Activated B cell treated with CpG ODN at 0.5 μM for 24 hours (primary cell): ENCODE results near the gene COPZ1. TPM values are rescaled to one million over a fixed set of nuclear protein-coding genes. Genes with fewer than 3 reads are reported as not detected.
"Not testable (repeated sequence)": the region's sequence is repeated elsewhere in the genome, so short reads cannot be mapped to it uniquely, and the experiment has no call there.

Experiments used
- ATAC-seq: fragments of 200-7000 bp; cut with Tn5 transposase; one replicate; pipeline ENCODE4 v1.10.0; 2021; ENCODE audit warnings: low read depth, mild to moderate bottlenecking, moderate library complexity
- CTCF ChIA-PET: fragments of 350-600 bp; sonication (Branson Sonifier 250); formaldehyde crosslinking; loops from one replicate; lab custom pipeline; 2021; ENCODE audit warnings: antibody characterized with exemption; lab: Charles Lee
- POLR2A ChIA-PET: fragments of 350-600 bp; sonication (Branson Sonifier 250); formaldehyde crosslinking; loops from one replicate; lab custom pipeline; 2021; ENCODE audit warnings: antibody characterized with exemption; lab: Charles Lee
- DNase-seq: peaks from one replicate; pipeline ENCODE4 v3.0.0; 2022
- H3K27ac Mint-ChIP-seq: one replicate; pipeline ENCODE4 v1.8.0; 2020; ENCODE audit warnings: mixed read lengths
- H3K27me3 Mint-ChIP-seq: one replicate; pipeline ENCODE4 v1.8.0; 2021; ENCODE audit warnings: mixed read lengths
- H3K36me3 Mint-ChIP-seq: one replicate; pipeline ENCODE4 v1.8.0; 2021; ENCODE audit warnings: low read depth, mixed read lengths
- H3K4me1 Mint-ChIP-seq: one replicate; pipeline ENCODE4 v1.8.0; 2021; ENCODE audit warnings: mixed read lengths
- H3K4me3 Mint-ChIP-seq: one replicate; pipeline ENCODE4 v1.8.0; 2020; ENCODE audit warnings: mild to moderate bottlenecking, mixed read lengths
- H3K9me3 Mint-ChIP-seq: one replicate; pipeline ENCODE4 v1.8.0; 2020; ENCODE audit warnings: mixed read lengths
- CTCF ChIP-seq: fragments of 200-600 bp; IDR thresholded peaks from one replicate; pipeline ENCODE4 v1.8.0; 2022; ENCODE audit warnings: antibody characterized with exemption, mild to moderate bottlenecking
- intact Hi-C: fragments of 100-400 bp; cut with micrococcal nuclease; formaldehyde crosslinking; loops from one replicate; pipeline ENCODE4 v1.15.1; 2024
- total RNA-seq: library from RNA; stranded (reverse); gene quantifications from 2 replicates; pipeline ENCODE4 v1.2.3, GENCODE V29; 2022

Gene COPZ1
- total RNA-seq, 1 donor from 2014 or later: 120 TPM

- TF ChIP-seq CTCF: no peak
- H3K9me3 Mint-ChIP-seq: no peaks in the 10 kb centered on the region
- DNase-seq (no peak), ATAC-seq (no peak)
- H3K4me3 Mint-ChIP-seq: no peak overlapping the region
- ChIA-PET POLR2A (interaction anchor here (1.1 kb wide), 2 partner anchors 18 to 28 kb away, joined by 4 read pairs; partner anchors contain the start of gene CBX5), CTCF (interaction anchor here (0.9 to 1.9 kb wide), 5 partner anchors 9 to 92 kb away, joined by 3 to 7 read pairs (median 3); no protein-coding TSS in a partner anchor)
- peaks cover 15% of the 10 kb centered on the region for H3K27me3 Mint-ChIP-seq
- intact Hi-C loops: no loop called here
- H3K36me3 Mint-ChIP-seq: no peaks in the 10 kb centered on the region
- H3K4me1 Mint-ChIP-seq: peaks cover 19% of the 10 kb centered on the region
- no peak overlapping the region for H3K27ac Mint-ChIP-seq
Measured at GRCh38 chr12:54306925-54307741, 17.8 kb upstream of the COPZ1 start.

GRCh38 chr12:54311051-54311450 lies 13.9 kb upstream of the COPZ1 start:
- ChIA-PET CTCF (no interaction called here), POLR2A (interaction anchor here (0.6 to 0.7 kb wide), 2 partner anchors 8 to 28 kb away, joined by 4 to 10 read pairs; no protein-coding TSS in a partner anchor)
- Mint-ChIP-seq H3K9me3 (no peaks in the 10 kb centered on the region), H3K4me3 (no peak overlapping the region), H3K27me3 (peaks cover 3% of the 10 kb centered on the region), H3K36me3 (no peaks in the 10 kb centered on the region), H3K27ac (no peak overlapping the region), H3K4me1 (no peaks in the 10 kb centered on the region)
- no peak for TF ChIP-seq CTCF
- ATAC-seq: no peak
- intact Hi-C loops: no loop called here
- DNase-seq: no peak

- H3K27me3 Mint-ChIP-seq, H3K27ac Mint-ChIP-seq, H3K4me1 Mint-ChIP-seq, CTCF ChIA-PET, ATAC-seq, H3K36me3 Mint-ChIP-seq, H3K4me3 Mint-ChIP-seq, intact Hi-C loops, H3K9me3 Mint-ChIP-seq, DNase-seq: not testable (repeated sequence)
- POLR2A ChIA-PET: interaction anchor here (0.7 to 1.4 kb wide), 2 partner anchors 12 to 24 kb away, joined by 3 to 5 read pairs; partner anchors contain the start of gene COPZ1
Measured at GRCh38 chr12:54312309-54312708, 12.6 kb upstream of the COPZ1 start.

GRCh38 chr12:54321363-54321762 lies 3.6 kb upstream of the COPZ1 start:
- DNase-seq: no peak
- CTCF ChIA-PET: interaction anchor here (0.9 to 1.0 kb wide), 2 partner anchors 27 to 40 kb away, joined by 3 to 4 read pairs; no protein-coding TSS in a partner anchor
- POLR2A ChIA-PET: interaction anchor here (0.6 to 1.9 kb wide), 3 partner anchors 41 to 53 kb away, joined by 3 to 7 read pairs (median 4); partner anchors contain the start of genes CBX5 and HNRNPA1
- no peak overlapping the region for H3K4me3 Mint-ChIP-seq
- H3K4me1 Mint-ChIP-seq: peaks cover 17% of the 10 kb centered on the region
- ATAC-seq: no peak
- peaks cover 7% of the 10 kb centered on the region for H3K36me3 Mint-ChIP-seq
- no peak overlapping the region for H3K27ac Mint-ChIP-seq
- no peak for TF ChIP-seq CTCF
- intact Hi-C loops: no loop called here
- no peaks in the 10 kb centered on the region for H3K9me3 Mint-ChIP-seq
- no peaks in the 10 kb centered on the region for H3K27me3 Mint-ChIP-seq

GRCh38 chr12:54325442-54326109 lies 645 bp downstream of the COPZ1 start:
- ChIA-PET CTCF (interaction anchor here (0.6 to 2.4 kb wide), 20 partner anchors 9 to 114 kb away, joined by 3 to 24 read pairs (median 4); partner anchors contain the start of genes CBX5 and HNRNPA1), POLR2A (interaction anchor here (0.6 to 3.4 kb wide), 18 partner anchors 10 to 1656 kb away, joined by 3 to 50 read pairs (median 7); partner anchors contain the start of genes CBX5 and HNRNPA1)
- peak overlapping the region; percentile 97 for H3K4me3 Mint-ChIP-seq
- intact Hi-C loops: loop anchor here (1.0 to 2.0 kb wide), 4 partner anchors 11 to 45 kb away; partner anchors contain the start of genes CBX5 and HNRNPA1
- H3K27ac Mint-ChIP-seq: peak overlapping the region; percentile 97
- ATAC-seq, DNase-seq, H3K27me3 Mint-ChIP-seq, H3K9me3 Mint-ChIP-seq: not testable (repeated sequence)
- H3K4me1 Mint-ChIP-seq: peaks cover 37% of the 10 kb centered on the region
- H3K36me3 Mint-ChIP-seq: peaks cover 21% of the 10 kb centered on the region
